Stimulated activated CD4-positive, alpha-beta T cell treated with anti-CD3 and anti-CD28 coated beads, Interleukin-1b, Interleukin-23, amount 100 ng/mL, for 1 hour (primary cell): Measurements from ENCODE around the gene HSD17B14.
"Not testable (repeated sequence)": the region's sequence is repeated elsewhere in the genome, so short reads cannot be mapped to it uniquely, and the experiment has no call there.

Experiments
- DNase-seq, 2 donors: peaks; one replicate each; pipeline ENCODE4 v3.0.0-alpha.2; 2020; ENCODE audit warnings: low read depth in 2 of 2

The HSD17B14 gene

GRCh38 chr19:48836089-48837017 is at the start of gene HSD17B14:
Gene HSD17B14, minus strand, starts transcription at chr19:48836491. Its CDS starts 80 bp downstream, at chr19:48836411.
- no peak for DNase-seq

- DNase-seq, result no peak
These were observed 47.4 kb upstream of the HSD17B14 start for GRCh38 chr19:48883726-48884125.

GRCh38 chr19:48881741-48882657 is 45.7 kb upstream of the HSD17B14 start:
- no peak for DNase-seq

GRCh38 chr19:48879696-48880095 is 43.4 kb upstream of the HSD17B14 start:
- DNase-seq, result not testable (repeated sequence)

- no peak for DNase-seq
These were observed 42.8 kb upstream of the HSD17B14 start for GRCh38 chr19:48879025-48879637.

GRCh38 chr19:48878196-48879024 is 42.1 kb upstream of the HSD17B14 start:
- no peak for DNase-seq

- DNase-seq, result no peak
These were observed 41.5 kb upstream of the HSD17B14 start for GRCh38 chr19:48877855-48878195.

GRCh38 chr19:48876043-48876981 is 40.0 kb upstream of the HSD17B14 start:
- not testable (repeated sequence) for DNase-seq

GRCh38 chr19:48874303-48875135 is 38.2 kb upstream of the HSD17B14 start:
- DNase-seq, result no peak

GRCh38 chr19:48873476-48874302 is 37.4 kb upstream of the HSD17B14 start:
- no peak for DNase-seq

- peak in 1 of 2 donors; percentile 44 for DNase-seq
These were observed 36.7 kb upstream of the HSD17B14 start for GRCh38 chr19:48872884-48873475.

- DNase-seq, result peak; percentile 94 to 99
These were observed 36.0 kb upstream of the HSD17B14 start, which contains the start of gene PPP1R15A for GRCh38 chr19:48872182-48872883. Gene PPP1R15A, plus strand, starts transcription at chr19:48872421. Its CDS starts 813 bp downstream, at chr19:48873234.

- DNase-seq, result not testable (repeated sequence)
These were observed 35.3 kb upstream of the HSD17B14 start for GRCh38 chr19:48871471-48872181.

GRCh38 chr19:48870048-48870447 is 33.8 kb upstream of the HSD17B14 start:
- DNase-seq, result no peak

- no peak for DNase-seq
These were observed 32.0 kb upstream of the HSD17B14 start, which contains the start of gene PLEKHA4 for GRCh38 chr19:48868114-48868886. Gene PLEKHA4, minus strand, starts transcription at chr19:48868617. Its CDS starts 997 bp downstream, at chr19:48867620.
